DOHH2 (cell line): Measurements from ENCODE around the gene EGLN1.
A peak's percentile ranks its signal among the peaks of the same experiment; 100 is the strongest.

Source experiments
- H3F3A ChIP-seq: fragments of 200-600 bp; sonication (generic), shearing (Covaris generic); 2 replicates; pipeline ENCODE4 v1.6.0; 2016; ENCODE audit warnings: antibody characterized with exemption, mild to moderate bottlenecking; ENCODE audit not compliant: control insufficient read depth, insufficient read depth
- H3K27ac ChIP-seq: fragments of 200-600 bp; sonication (generic); 2 replicates; pipeline ENCODE4 v1.5.1; 2014; ENCODE audit warnings: low read depth, mild to moderate bottlenecking, low read length, moderate library complexity
- H3K27me3 ChIP-seq: fragments of 200-600 bp; sonication (generic); 2 replicates; pipeline ENCODE4 v1.6.1; 2014; ENCODE audit warnings: mild to moderate bottlenecking, low read length, mixed read lengths; ENCODE audit not compliant: control insufficient read depth
- H3K36me3 ChIP-seq: fragments of 200-600 bp; sonication (generic); 2 replicates; pipeline ENCODE4 v1.6.1; 2014; ENCODE audit warnings: mild to moderate bottlenecking, low read length, moderate library complexity, mixed read lengths; ENCODE audit not compliant: control insufficient read depth
- H3K4me1 ChIP-seq: fragments of 200-600 bp; sonication (generic); 2 replicates; pipeline ENCODE4 v1.6.1; 2014; ENCODE audit warnings: mild to moderate bottlenecking, low read length, mixed read lengths; ENCODE audit not compliant: control insufficient read depth
- H3K4me2 ChIP-seq: fragments of 200-600 bp; sonication (generic); 2 replicates; pipeline ENCODE4 v1.6.0; 2014; ENCODE audit warnings: mild to moderate bottlenecking, low read length, moderate library complexity
- H3K4me3 ChIP-seq: fragments of 200-600 bp; sonication (generic); 2 replicates; pipeline ENCODE4 v1.5.1; 2014; ENCODE audit warnings: mild to moderate bottlenecking, low read length, mixed read lengths
- H3K79me2 ChIP-seq: fragments of 200-600 bp; sonication (generic); 2 replicates; pipeline ENCODE4 v1.6.1; 2014; ENCODE audit warnings: mild to moderate bottlenecking, low read length, mixed read lengths; ENCODE audit not compliant: control insufficient read depth
- H3K9me2 ChIP-seq: fragments of 200-600 bp; sonication (generic); replicated peaks from 2 replicates; pipeline ENCODE4 v1.6.1; 2014; ENCODE audit warnings: mild to moderate bottlenecking, low read length, mixed read lengths; ENCODE audit not compliant: control insufficient read depth
- H3K9me3 ChIP-seq: fragments of 200-600 bp; sonication (generic); 2 replicates; pipeline ENCODE4 v1.6.1; 2014; ENCODE audit warnings: antibody characterized with exemption, low read length, mixed read lengths; ENCODE audit not compliant: control insufficient read depth, insufficient read depth
- H4K20me1 ChIP-seq: fragments of 200-600 bp; sonication (generic); 2 replicates; pipeline ENCODE4 v1.6.0; 2014; ENCODE audit warnings: low read depth, mild to moderate bottlenecking, antibody characterized with exemption, low read length, moderate library complexity; ENCODE audit not compliant: control insufficient read depth, insufficient read depth
- CTCF ChIP-seq: fragments of 200-600 bp; sonication (generic); IDR thresholded peaks from one replicate; pipeline ENCODE4 v1.5.1; 2014; ENCODE audit warnings: antibody characterized with exemption, mild to moderate bottlenecking, low read depth, low read length; ENCODE audit not compliant: poor library complexity, severe bottlenecking
- EZH2phosphoT487 ChIP-seq: fragments of 200-600 bp; sonication (generic); IDR thresholded peaks from 2 replicates; pipeline ENCODE4 v1.6.1; 2017; ENCODE audit warnings: borderline replicate concordance, mild to moderate bottlenecking, antibody characterized with exemption, low read length, moderate library complexity, mixed read lengths

The EGLN1 gene

GRCh38 chr1:231317306-231318014 lies 104.6 kb downstream of the EGLN1 start:
- H3K4me3 ChIP-seq: no peak overlapping the region

GRCh38 chr1:231315887-231316286 lies 106.2 kb downstream of the EGLN1 start:
- Histone ChIP-seq H3K36me3 (no peaks in the 10 kb centered on the region), H3K9me3 (no peaks in the 10 kb centered on the region), H3K27me3 (no peaks in the 10 kb centered on the region), H3K4me1 (no peaks in the 10 kb centered on the region), H3F3A (no peaks in the 10 kb centered on the region), H3K4me2 (no peak overlapping the region), H3K27ac (no peak overlapping the region), H3K9me2 (no peaks in the 10 kb centered on the region), H3K4me3 (no peak overlapping the region), H3K79me2 (no peaks in the 10 kb centered on the region), H4K20me1 (no peaks in the 10 kb centered on the region)
- TF ChIP-seq CTCF: peak; percentile 90
- no peak for TF ChIP-seq EZH2phosphoT487

More at GRCh38 chr1:231317306-231318014, 104.6 kb downstream of the EGLN1 start:
- H3K79me2 ChIP-seq: no peaks in the 10 kb centered on the region
- no peaks in the 10 kb centered on the region for H3K9me3 ChIP-seq
- H3K9me2 ChIP-seq: no peaks in the 10 kb centered on the region
- H4K20me1 ChIP-seq: no peaks in the 10 kb centered on the region
- no peaks in the 10 kb centered on the region for H3K36me3 ChIP-seq
- TF ChIP-seq CTCF (no peak), EZH2phosphoT487 (no peak)
- no peak overlapping the region for H3K27ac ChIP-seq
- H3K4me1 ChIP-seq: no peaks in the 10 kb centered on the region
- no peaks in the 10 kb centered on the region for H3K27me3 ChIP-seq
- H3K4me2 ChIP-seq: no peak overlapping the region
- no peaks in the 10 kb centered on the region for H3F3A ChIP-seq
